Measurements from ENCODE around the gene COL12A1.
A peak's percentile ranks its signal among the peaks of the same experiment; 100 is the strongest.
"Not testable (repeated sequence)": the region's sequence is repeated elsewhere in the genome, so short reads cannot be mapped to it uniquely, and the experiment has no call there.

The COL12A1 gene

GRCh38 chr6:75211920-75212590, 6.2 kb upstream of the COL12A1 start:
- DNase-seq (ENCODE audit: low spot score), result no peak

- peak; percentile 86 for DNase-seq (ENCODE audit: low spot score)
These were observed 5.3 kb upstream of the COL12A1 start for GRCh38 chr6:75210885-75211739.

- no peak for DNase-seq (ENCODE audit: low spot score)
These were observed 3.4 kb upstream of the COL12A1 start for GRCh38 chr6:75209184-75209723.

- peak; percentile 87 for DNase-seq (ENCODE audit: low spot score)
These were observed 2.7 kb upstream of the COL12A1 start for GRCh38 chr6:75208298-75209183.

- no peak for DNase-seq (ENCODE audit: low spot score)
These were observed 906 bp upstream of the COL12A1 start for GRCh38 chr6:75206576-75207342.

- DNase-seq (ENCODE audit: low spot score), result no peak
These were observed 686 bp downstream of the COL12A1 start for GRCh38 chr6:75204959-75205775.

- DNase-seq (ENCODE audit: low spot score), result peak; percentile 82
These were observed 1.5 kb downstream of the COL12A1 start for GRCh38 chr6:75204217-75204958.

GRCh38 chr6:75203721-75204120, 2.1 kb downstream of the COL12A1 start:
- DNase-seq (ENCODE audit: low spot score), result no peak

GRCh38 chr6:75202676-75203131, 3.1 kb downstream of the COL12A1 start:
- DNase-seq (ENCODE audit: low spot score), result no peak

GRCh38 chr6:75201901-75202672, 3.8 kb downstream of the COL12A1 start:
- DNase-seq (ENCODE audit: low spot score), result no peak

- no peak for DNase-seq (ENCODE audit: low spot score)
These were observed 4.8 kb downstream of the COL12A1 start for GRCh38 chr6:75201021-75201420.

GRCh38 chr6:75199889-75200288, 6.0 kb downstream of the COL12A1 start:
- DNase-seq (ENCODE audit: low spot score), result no peak

GRCh38 chr6:75196081-75196687, 9.7 kb downstream of the COL12A1 start:
- no peak for DNase-seq (ENCODE audit: low spot score)

GRCh38 chr6:75188221-75188925, 17.5 kb downstream of the COL12A1 start:
- DNase-seq (ENCODE audit: low spot score), result no peak

- not testable (repeated sequence) for DNase-seq (ENCODE audit: low spot score)
These were observed 19.3 kb downstream of the COL12A1 start for GRCh38 chr6:75186581-75186980.

- DNase-seq (ENCODE audit: low spot score), result no peak
These were observed 22.7 kb downstream of the COL12A1 start for GRCh38 chr6:75183099-75183541.

- no peak for DNase-seq (ENCODE audit: low spot score)
These were observed 25.0 kb downstream of the COL12A1 start for GRCh38 chr6:75180864-75181263.

GRCh38 chr6:75178757-75179156, 27.1 kb downstream of the COL12A1 start:
- DNase-seq (ENCODE audit: low spot score), result no peak

Measured in Ammon's horn (tissue), 1 donor.